Adipose tissue (tissue), 3 donors: ENCODE results near the gene ZBTB32. TPM values are rescaled to one million over a fixed set of nuclear protein-coding genes. Genes with fewer than 3 reads are reported as not detected.

ENCODE experiments used
- H3K27ac ChIP-seq: one replicate; pipeline ENCODE4 v1.5.1; 2013; ENCODE audit warnings: low read depth, low read length
- WGBS, 3 donors: extraction: QIAGEN DNeasy Blood & Tissue Kit; methylation state at CpG; one replicate each; pipeline ENCODE4 v1.1.7; 2013; 5-methylcytosine and 5-hydroxymethylcytosine counted together
- polyA plus RNA-seq, 3 donors: library from polyadenylated mRNA; stranded (reverse); fragments of 200-250 nt; gene quantifications; one replicate each; pipeline ENCODE4 v1.2.3, GENCODE V29; 2013
- donor health status: healthy with polysubstance abuse.
- donor health status: Bipolar disorder and iron deficiency.
- donor health status: healthy.

The ZBTB32 gene
- polyA plus RNA-seq, 3 donors: 0.07 to 0.12 TPM; not detected in 1

GRCh38 chr19:35744430-35745327 lies 40.3 kb downstream of the ZBTB32 start:
- H3K27ac ChIP-seq: peak overlapping the region; percentile 98
- 7 to 8% (median 7%) methylated on average over 40 to 41 of the region's 41 CpGs for WGBS, 3 donors

GRCh38 chr19:35745328-35746086 lies 41.1 kb downstream of the ZBTB32 start, which contains the start of the genes PSENEN and U2AF1L4:
Gene PSENEN, plus strand, starts transcription at chr19:35745651. Its CDS starts 280 bp downstream, at chr19:35745931.
Gene U2AF1L4, minus strand, starts transcription at chr19:35745418. Its CDS starts 27 bp downstream, at chr19:35745391.
- peak within 1 kb of the TSS; percentile 98 for H3K27ac ChIP-seq
- 0% methylated on average over 40 of the region's 40 CpGs for WGBS, 3 donors

- no peak overlapping the region for H3K27ac ChIP-seq
- 1 to 12% (median 11%) methylated on average over 4 of the region's 4 CpGs for WGBS, 3 donors
These were observed 41.7 kb downstream of the ZBTB32 start for GRCh38 chr19:35746087-35746462.

GRCh38 chr19:35746531-35746930 lies 42.2 kb downstream of the ZBTB32 start:
- no peak overlapping the region for H3K27ac ChIP-seq
- 72 to 83% (median 77%) methylated on average over 5 of the region's 5 CpGs for WGBS, 3 donors

GRCh38 chr19:35748106-35749020 lies 44.0 kb downstream of the ZBTB32 start, which contains the start of gene LIN37:
Gene LIN37, plus strand, starts transcription at chr19:35748576. Its CDS starts 149 bp downstream, at chr19:35748725.
- H3K27ac ChIP-seq: no peak within 1 kb of the TSS
- 1% methylated on average over 45 of the region's 45 CpGs for WGBS, 3 donors

GRCh38 chr19:35750167-35750566 lies 45.8 kb downstream of the ZBTB32 start:
- H3K27ac ChIP-seq: no peak overlapping the region
- WGBS, 3 donors: 93 to 98% (median 93%) methylated on average over 2 to 5 of the region's 5 CpGs

GRCh38 chr19:35751839-35752745 lies 47.7 kb downstream of the ZBTB32 start:
- no peak overlapping the region for H3K27ac ChIP-seq
- WGBS, 3 donors: 88 to 91% (median 91%) methylated on average over 14 of the region's 14 CpGs

GRCh38 chr19:35752746-35753350 lies 48.5 kb downstream of the ZBTB32 start:
- WGBS, 3 donors: 94 to 95% (median 94%) methylated on average over 20 of the region's 20 CpGs
- no peak overlapping the region for H3K27ac ChIP-seq

- H3K27ac ChIP-seq: no peak overlapping the region
- WGBS, 3 donors: 87 to 92% (median 91%) methylated on average over 20 of the region's 20 CpGs
These were observed 49.4 kb downstream of the ZBTB32 start for GRCh38 chr19:35753634-35754369.

GRCh38 chr19:35754370-35755130 lies 50.2 kb downstream of the ZBTB32 start:
- H3K27ac ChIP-seq: no peak overlapping the region
- WGBS, 3 donors: 73 to 84% (median 78%) methylated on average over 13 of the region's 13 CpGs

- 42 to 76% (median 46%) methylated on average over 15 to 17 of the region's 17 CpGs for WGBS, 3 donors
These were observed 50.8 kb downstream of the ZBTB32 start for GRCh38 chr19:35755131-35755549.

GRCh38 chr19:35755550-35756376 lies 51.4 kb downstream of the ZBTB32 start:
- WGBS, 3 donors: 16 to 63% (median 18%) methylated on average over 42 to 74 of the region's 74 CpGs
- peak overlapping the region; percentile 94 for H3K27ac ChIP-seq

More at GRCh38 chr19:35755131-35755549, 50.8 kb downstream of the ZBTB32 start:
- no peak overlapping the region for H3K27ac ChIP-seq

GRCh38 chr19:35756377-35757230 lies 52.2 kb downstream of the ZBTB32 start, which contains the start of gene HSPB6:
Gene HSPB6, minus strand, starts transcription at chr19:35757029. Its CDS starts 21 bp downstream, at chr19:35757008.
- 6 to 15% (median 8%) methylated on average over 39 to 52 of the region's 52 CpGs for WGBS, 3 donors
- H3K27ac ChIP-seq: peak within 1 kb of the TSS; percentile 94
